MM.1S (cell line): ENCODE results near the gene KRTAP10-9.

Experiments
- DNase-seq: peaks from one replicate; pipeline ENCODE4 v3.0.0-alpha.2; 2015
- H2AFZ ChIP-seq: fragments of 300-600 bp; sonication (generic); 2 replicates; pipeline ENCODE4 v1.6.0; 2016; ENCODE audit warnings: antibody characterized with exemption, low read length
- H3F3A ChIP-seq: fragments of 300-600 bp; sonication (generic); 2 replicates; pipeline ENCODE4 v1.6.1; 2016; ENCODE audit warnings: mild to moderate bottlenecking, antibody characterized with exemption, low read length, moderate library complexity, mixed read lengths; ENCODE audit not compliant: insufficient read depth
- H3K27ac ChIP-seq: fragments of 300-600 bp; sonication (generic); 2 replicates; pipeline ENCODE4 v1.5.1; 2016; ENCODE audit warnings: mild to moderate bottlenecking, low read length
- H3K27me3 ChIP-seq: fragments of 300-600 bp; sonication (generic); replicated peaks from 2 replicates; pipeline ENCODE4 v1.6.0; 2016; ENCODE audit warnings: low read length; ENCODE audit not compliant: insufficient read depth
- H3K36me3 ChIP-seq: fragments of 300-600 bp; sonication (generic); replicated peaks from 2 replicates; pipeline ENCODE4 v1.6.1; 2016; ENCODE audit warnings: mild to moderate bottlenecking, low read length, mixed read lengths; ENCODE audit not compliant: insufficient read depth
- H3K4me1 ChIP-seq: fragments of 300-600 bp; sonication (generic); 2 replicates; pipeline ENCODE4 v1.6.1; 2016; ENCODE audit warnings: low read length, mixed read lengths
- H3K4me2 ChIP-seq: fragments of 300-600 bp; sonication (generic); 2 replicates; pipeline ENCODE4 v1.6.0; 2016; ENCODE audit warnings: low read depth, low read length
- H3K4me3 ChIP-seq: fragments of 300-600 bp; sonication (generic); 2 replicates; pipeline ENCODE4 v1.5.1; 2016; ENCODE audit warnings: low read length, mixed read lengths
- H3K79me2 ChIP-seq: fragments of 300-600 bp; sonication (generic); 2 replicates; pipeline ENCODE4 v1.6.1; 2016; ENCODE audit warnings: mixed run types, low read length, mixed read lengths
- H3K9ac ChIP-seq: fragments of 300-600 bp; sonication (generic); 2 replicates; pipeline ENCODE4 v1.6.1; 2016; ENCODE audit warnings: low read length, mixed read lengths
- H3K9me2 ChIP-seq: fragments of 300-600 bp; sonication (generic); replicated peaks from 2 replicates; pipeline ENCODE4 v1.6.1; 2016; ENCODE audit warnings: mild to moderate bottlenecking, low read length, mixed read lengths; ENCODE audit not compliant: insufficient read depth
- H3K9me3 ChIP-seq: fragments of 300-600 bp; sonication (generic); replicated peaks from 2 replicates; pipeline ENCODE4 v1.6.1; 2016; ENCODE audit warnings: mild to moderate bottlenecking, low read length, mixed read lengths; ENCODE audit not compliant: insufficient read depth
- H4K20me1 ChIP-seq: fragments of 300-600 bp; sonication (generic); 2 replicates; pipeline ENCODE4 v1.6.1; 2016; ENCODE audit warnings: mild to moderate bottlenecking, low read length, moderate library complexity, mixed read lengths; ENCODE audit not compliant: insufficient read depth
- EZH2 ChIP-seq: fragments of 300-600 bp; sonication (generic); optimal IDR thresholded peaks from 2 replicates; pipeline ENCODE3; 2017; ENCODE audit warnings: low read depth, mild to moderate bottlenecking, antibody characterized with exemption, low read length, mixed read lengths
- EZH2phosphoT487 ChIP-seq: fragments of 300-600 bp; sonication (generic); IDR thresholded peaks from 2 replicates; pipeline ENCODE4 v1.6.1; 2018; ENCODE audit warnings: antibody characterized with exemption, low read length
- TF ChIP-seq, protein P1 (sequence below): fragments of 300-600 bp; sonication (generic); IDR thresholded peaks from 2 replicates; pipeline ENCODE4 v1.5.1; 2016; ENCODE audit warnings: antibody characterized with exemption, low read length, mixed read lengths

KRTAP10-9 gene

DNA sequence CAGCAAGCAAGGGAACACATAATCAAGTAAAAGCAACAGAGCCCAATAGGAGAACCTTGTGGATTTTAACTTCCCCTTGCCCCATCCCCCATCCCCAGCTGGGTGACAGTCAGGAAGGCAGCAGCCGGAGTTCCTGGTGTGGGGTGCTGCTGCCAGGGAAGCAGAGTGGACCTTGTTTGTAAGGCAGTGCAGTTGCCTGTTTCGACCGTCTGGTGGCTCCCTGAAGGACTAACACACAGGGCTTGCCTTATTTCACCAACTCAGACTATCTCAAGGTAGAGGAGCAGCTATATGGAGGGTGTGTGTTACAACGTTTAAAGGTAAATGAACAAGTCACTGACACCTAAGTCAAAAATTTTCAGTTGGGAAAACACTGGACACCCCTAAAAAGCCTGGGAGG lies 8.4 kb upstream of the KRTAP10-9 start:
- H2AFZ ChIP-seq, result no peak overlapping the region
- DNase-seq, result no peak
- no peaks in the 10 kb centered on the region for H4K20me1 ChIP-seq
- H3F3A ChIP-seq, result no peaks in the 10 kb centered on the region
- H3K27me3 ChIP-seq, result peaks cover 84% of the 10 kb centered on the region
- H3K9me2 ChIP-seq, result no peaks in the 10 kb centered on the region
- no peak for TF ChIP-seq EZH2phosphoT487
- TF ChIP-seq, protein P1, sequence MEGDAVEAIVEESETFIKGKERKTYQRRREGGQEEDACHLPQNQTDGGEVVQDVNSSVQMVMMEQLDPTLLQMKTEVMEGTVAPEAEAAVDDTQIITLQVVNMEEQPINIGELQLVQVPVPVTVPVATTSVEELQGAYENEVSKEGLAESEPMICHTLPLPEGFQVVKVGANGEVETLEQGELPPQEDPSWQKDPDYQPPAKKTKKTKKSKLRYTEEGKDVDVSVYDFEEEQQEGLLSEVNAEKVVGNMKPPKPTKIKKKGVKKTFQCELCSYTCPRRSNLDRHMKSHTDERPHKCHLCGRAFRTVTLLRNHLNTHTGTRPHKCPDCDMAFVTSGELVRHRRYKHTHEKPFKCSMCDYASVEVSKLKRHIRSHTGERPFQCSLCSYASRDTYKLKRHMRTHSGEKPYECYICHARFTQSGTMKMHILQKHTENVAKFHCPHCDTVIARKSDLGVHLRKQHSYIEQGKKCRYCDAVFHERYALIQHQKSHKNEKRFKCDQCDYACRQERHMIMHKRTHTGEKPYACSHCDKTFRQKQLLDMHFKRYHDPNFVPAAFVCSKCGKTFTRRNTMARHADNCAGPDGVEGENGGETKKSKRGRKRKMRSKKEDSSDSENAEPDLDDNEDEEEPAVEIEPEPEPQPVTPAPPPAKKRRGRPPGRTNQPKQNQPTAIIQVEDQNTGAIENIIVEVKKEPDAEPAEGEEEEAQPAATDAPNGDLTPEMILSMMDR, result peak; percentile 22
- TF ChIP-seq EZH2, result no peak
- H3K9me3 ChIP-seq, result no peaks in the 10 kb centered on the region
- H3K79me2 ChIP-seq, result no peaks in the 10 kb centered on the region
- no peaks in the 10 kb centered on the region for H3K4me1 ChIP-seq
- H3K4me2 ChIP-seq, result no peak overlapping the region
- H3K36me3 ChIP-seq, result no peaks in the 10 kb centered on the region
- H3K9ac ChIP-seq, result no peak overlapping the region
- H3K4me3 ChIP-seq, result no peak overlapping the region
- H3K27ac ChIP-seq, result no peak overlapping the region

DNA sequence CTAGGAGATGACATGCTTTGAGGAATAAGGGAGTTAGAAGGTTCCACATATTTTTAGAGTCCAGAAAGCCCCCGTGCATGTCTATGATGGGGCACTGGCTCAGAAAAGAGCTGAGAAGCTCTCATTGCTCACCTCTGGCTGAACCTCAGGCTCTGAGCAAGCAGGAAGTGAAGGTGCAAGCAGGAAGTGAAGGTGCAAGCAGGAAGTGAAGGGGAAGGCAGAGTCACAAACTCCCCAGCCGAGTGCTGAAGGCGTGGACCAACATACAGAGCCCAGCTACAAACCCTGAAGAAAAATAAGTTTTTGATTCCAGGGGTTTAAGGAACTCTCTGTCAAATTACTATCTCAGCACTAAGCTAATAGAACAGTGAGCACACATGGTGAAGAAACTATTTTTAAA lies 8.0 kb upstream of the KRTAP10-9 start:
- H3K27me3 ChIP-seq, result peaks cover 81% of the 10 kb centered on the region
- no peaks in the 10 kb centered on the region for H3K9me3 ChIP-seq
- no peaks in the 10 kb centered on the region for H3K4me1 ChIP-seq
- no peaks in the 10 kb centered on the region for H3F3A ChIP-seq
- no peak overlapping the region for H3K27ac ChIP-seq
- TF ChIP-seq EZH2 (no peak), EZH2phosphoT487 (no peak)
- TF ChIP-seq, protein P1, result no peak
- H3K9ac ChIP-seq, result no peak overlapping the region
- peak overlapping the region; percentile 11; the same call in 1 of the 2 replicates for H3K4me2 ChIP-seq
- H3K79me2 ChIP-seq, result no peaks in the 10 kb centered on the region
- H4K20me1 ChIP-seq, result no peaks in the 10 kb centered on the region
- H3K36me3 ChIP-seq, result no peaks in the 10 kb centered on the region
- no peak overlapping the region for H2AFZ ChIP-seq
- H3K4me3 ChIP-seq, result no peak overlapping the region
- H3K9me2 ChIP-seq, result no peaks in the 10 kb centered on the region
- DNase-seq, result no peak

DNA sequence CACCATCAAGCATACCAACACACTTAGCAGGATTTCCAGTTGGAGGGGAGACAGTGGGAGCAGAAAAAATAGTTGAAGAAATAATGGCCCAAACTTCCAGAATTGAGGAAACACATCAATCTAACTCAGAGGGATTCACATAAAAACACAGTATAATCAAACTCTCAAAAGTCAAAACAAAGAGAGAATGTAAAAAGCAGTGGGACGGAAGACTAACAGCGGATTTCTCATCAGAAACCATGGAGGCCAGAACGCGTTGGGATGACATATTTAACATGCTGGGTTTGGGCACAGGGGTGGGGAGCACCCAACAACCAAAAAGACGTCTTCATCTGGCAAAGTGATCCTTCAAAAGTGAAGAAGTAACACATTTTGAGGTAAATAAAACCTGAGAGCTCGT lies 7.0 kb upstream of the KRTAP10-9 start:
- Histone ChIP-seq H3F3A (no peaks in the 10 kb centered on the region), H4K20me1 (no peaks in the 10 kb centered on the region), H3K4me3 (no peak overlapping the region), H3K79me2 (no peaks in the 10 kb centered on the region), H3K9me3 (no peaks in the 10 kb centered on the region), H3K4me2 (no peak overlapping the region), H3K27ac (no peak overlapping the region), H3K36me3 (no peaks in the 10 kb centered on the region), H3K9me2 (no peaks in the 10 kb centered on the region), H3K27me3 (peaks cover 81% of the 10 kb centered on the region), H2AFZ (no peak overlapping the region), H3K9ac (no peak overlapping the region), H3K4me1 (no peaks in the 10 kb centered on the region)
- DNase-seq, result no peak
- TF ChIP-seq, protein P1, result no peak
